Femur (tissue), 1 donor: ENCODE data around the gene TBC1D3K.
"Not testable (repeated sequence)": the region's sequence is repeated elsewhere in the genome, so short reads cannot be mapped to it uniquely, and the experiment has no call there.

Experiments used
- DNase-seq: peaks from one replicate; pipeline ENCODE4 v3.0.0-alpha.2; 2017

Gene TBC1D3K

DNA sequence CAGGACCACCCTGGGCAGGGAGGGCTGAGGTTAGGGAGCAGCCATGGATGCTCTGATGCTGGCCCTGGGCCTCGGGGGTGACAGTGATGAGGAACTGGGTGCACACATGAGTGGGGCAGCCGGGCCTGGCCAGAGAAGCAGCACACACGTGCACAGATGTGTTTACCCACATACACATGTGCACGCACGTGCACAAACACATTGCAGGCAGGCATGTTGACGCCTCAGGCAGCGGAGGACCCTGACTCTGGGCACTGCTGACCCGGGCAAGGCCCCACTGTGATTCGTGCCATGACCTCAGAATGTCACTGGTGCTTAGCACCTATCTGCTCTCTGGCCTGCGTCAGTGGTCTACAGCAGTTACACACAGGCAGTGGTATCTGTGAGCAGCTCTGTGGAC, at the start of gene TBC1D3K:
TBC1D3K (plus strand) TSS at position 301 of the 400 bp plus-strand sequence. CDS start 1,585 bp downstream, outside the sequence.
- DNase-seq = not testable (repeated sequence)

DNA sequence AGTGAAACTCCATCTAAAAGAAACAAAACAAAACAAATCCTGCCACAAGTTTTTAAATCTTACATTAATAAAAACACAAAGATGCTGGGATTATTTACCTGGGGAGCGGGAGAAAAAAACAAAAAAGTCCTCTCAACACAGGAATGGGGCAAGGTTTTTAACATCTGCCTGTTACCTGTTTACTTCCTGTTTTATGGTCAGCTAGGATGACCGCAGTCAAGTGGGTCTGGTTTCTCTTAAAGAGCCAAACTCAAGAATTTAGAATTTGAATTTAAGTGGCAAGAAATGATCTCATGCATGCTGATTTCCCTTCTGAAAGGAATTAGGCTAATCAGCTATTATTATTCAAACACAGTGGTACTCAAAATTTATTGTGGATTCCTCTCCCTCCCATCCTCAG, 39.7 kb upstream of the TBC1D3K start:
- no peak for DNase-seq

DNA sequence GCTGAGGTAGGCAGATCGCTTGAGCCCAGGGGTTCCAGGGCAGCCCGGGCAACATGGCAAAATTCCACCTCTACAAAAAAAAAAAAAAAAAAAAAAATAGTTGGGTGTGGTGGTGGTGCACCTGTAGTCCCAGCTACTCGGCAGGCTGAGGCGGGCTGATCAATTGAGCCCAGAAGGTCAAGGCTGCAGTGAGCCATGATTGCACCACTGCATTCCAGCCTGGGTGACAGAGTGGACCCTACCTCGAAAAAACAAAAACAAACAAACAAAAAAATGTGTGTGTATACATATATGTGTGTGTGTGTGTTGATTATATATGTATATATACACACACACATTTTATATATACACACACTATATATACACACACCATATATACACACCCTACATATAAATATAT, 39.1 kb upstream of the TBC1D3K start:
- no peak for DNase-seq

DNA sequence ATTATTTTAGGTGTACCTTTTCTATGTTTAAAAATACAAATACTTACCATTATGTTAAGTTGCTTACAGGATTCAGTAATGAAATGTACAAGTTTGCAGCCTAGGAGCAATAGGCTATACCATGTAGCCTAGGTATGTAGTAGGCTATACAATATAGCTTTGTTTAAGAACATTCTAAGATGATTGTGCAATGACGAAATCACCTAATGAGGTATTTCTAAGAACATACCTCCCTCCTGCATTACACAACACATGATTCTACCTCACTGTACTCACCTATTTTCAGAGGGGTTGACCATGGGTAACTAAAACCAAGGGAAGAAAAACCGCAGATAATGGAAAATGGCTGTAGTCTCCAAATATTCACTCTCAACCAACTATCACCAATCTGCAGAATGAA, 35.3 kb upstream of the TBC1D3K start:
- DNase-seq = no peak

DNA sequence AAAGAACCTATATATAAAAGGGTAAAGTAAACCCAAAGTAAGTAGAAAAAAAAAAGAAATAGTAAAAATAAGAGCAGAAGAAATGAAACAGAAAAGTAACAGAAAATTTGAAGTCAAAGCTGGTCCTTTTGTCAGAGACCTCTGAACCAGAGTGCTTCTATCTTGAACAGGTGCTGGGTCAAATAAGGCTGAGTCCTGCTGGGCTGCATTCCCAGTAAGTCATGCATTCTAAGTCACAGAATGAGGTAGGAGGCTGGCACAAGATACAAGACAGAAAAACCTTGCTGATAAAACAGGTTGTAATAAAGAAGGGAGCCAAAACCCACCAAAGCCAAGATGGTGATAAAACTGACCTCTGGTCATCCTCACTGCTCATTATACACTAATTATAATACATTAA, 27.3 kb upstream of the TBC1D3K start:
- not testable (repeated sequence) for DNase-seq
